ENCODE data around the gene S100A4. TPM values are rescaled to one million over a fixed set of nuclear protein-coding genes. Genes with fewer than 3 reads are reported as not detected.
A peak's percentile ranks its signal among the peaks of the same experiment; 100 is the strongest.

S100A4 gene
- total RNA-seq, 1 donor from 2014 or later = 2.8 TPM

DNA sequence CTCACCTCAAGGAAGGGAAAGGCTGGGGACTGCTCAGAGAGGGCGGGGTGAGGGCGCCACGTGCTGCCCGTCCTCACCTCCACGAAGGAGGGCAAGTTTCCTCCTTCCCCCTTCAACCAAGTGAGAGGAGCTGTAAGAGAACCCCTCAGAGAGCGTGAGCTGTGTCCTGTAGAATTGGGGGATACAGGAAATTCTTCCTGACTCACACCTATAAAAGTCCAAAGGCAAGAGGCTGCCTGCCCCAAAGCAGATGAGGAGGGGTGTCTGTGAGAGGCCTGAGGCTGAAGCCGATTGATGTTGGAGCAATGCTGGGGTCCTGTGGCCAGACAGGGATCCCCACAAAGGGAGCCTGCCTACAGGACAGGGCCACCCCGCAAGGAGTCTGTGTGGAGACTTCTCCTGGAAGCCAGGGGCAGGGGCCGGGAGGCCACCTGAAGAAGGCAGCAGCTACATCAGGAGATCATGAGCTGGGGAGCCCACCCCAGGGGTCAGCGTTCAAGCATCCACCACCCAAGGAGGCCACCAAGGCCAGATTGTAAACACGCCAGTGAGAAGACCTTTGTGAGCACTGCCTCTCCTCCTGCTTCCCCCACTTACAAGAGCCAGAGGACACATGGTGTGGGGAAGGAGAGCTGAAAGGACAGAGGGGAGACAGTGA lies 37.6 kb downstream of the S100A4 start:
- Mint-ChIP-seq H3K27me3 (ENCODE audit: unreplicated experiment) (peaks cover 14% of the 10 kb centered on the region), H3K4me1 (ENCODE audit: unreplicated experiment) (no peaks in the 10 kb centered on the region), H3K36me3 (ENCODE audit: low read depth, unreplicated experiment) (no peaks in the 10 kb centered on the region), H3K4me3 (ENCODE audit: unreplicated experiment) (no peak overlapping the region), H3K9me3 (ENCODE audit: unreplicated experiment) (no peaks in the 10 kb centered on the region), H3K27ac (ENCODE audit: unreplicated experiment) (peak overlapping the region; percentile 36)
- no peak for DNase-seq (ENCODE audit: low spot score)
- TF ChIP-seq CTCF (IDR thresholded peaks at IDR 0.05; ENCODE audit: unreplicated experiment) = no peak

- no peak for DNase-seq (ENCODE audit: low spot score)
- no peaks in the 10 kb centered on the region for H3K36me3 Mint-ChIP-seq (ENCODE audit: low read depth, unreplicated experiment)
- H3K9me3 Mint-ChIP-seq (ENCODE audit: unreplicated experiment) = no peaks in the 10 kb centered on the region
- no peaks in the 10 kb centered on the region for H3K4me1 Mint-ChIP-seq (ENCODE audit: unreplicated experiment)
- no peak overlapping the region for H3K27ac Mint-ChIP-seq (ENCODE audit: unreplicated experiment)
- peaks cover 14% of the 10 kb centered on the region for H3K27me3 Mint-ChIP-seq (ENCODE audit: unreplicated experiment)
- no peak for TF ChIP-seq CTCF (IDR thresholded peaks at IDR 0.05; ENCODE audit: unreplicated experiment)
- no peak overlapping the region for H3K4me3 Mint-ChIP-seq (ENCODE audit: unreplicated experiment)
Measured at GRCh38 chr1:153506831-153507413, 38.7 kb downstream of the S100A4 start.

GRCh38 chr1:153506386-153506785 lies 39.2 kb downstream of the S100A4 start:
- Mint-ChIP-seq H3K4me1 (ENCODE audit: unreplicated experiment) (no peaks in the 10 kb centered on the region), H3K9me3 (ENCODE audit: unreplicated experiment) (no peaks in the 10 kb centered on the region), H3K4me3 (ENCODE audit: unreplicated experiment) (no peak overlapping the region), H3K36me3 (ENCODE audit: low read depth, unreplicated experiment) (no peaks in the 10 kb centered on the region), H3K27ac (ENCODE audit: unreplicated experiment) (no peak overlapping the region), H3K27me3 (ENCODE audit: unreplicated experiment) (peaks cover 14% of the 10 kb centered on the region)
- no peak for TF ChIP-seq CTCF (IDR thresholded peaks at IDR 0.05; ENCODE audit: unreplicated experiment)
- no peak for DNase-seq (ENCODE audit: low spot score)

GRCh38 chr1:153505576-153505975 lies 40.0 kb downstream of the S100A4 start:
- Mint-ChIP-seq H3K36me3 (ENCODE audit: low read depth, unreplicated experiment) (no peaks in the 10 kb centered on the region), H3K27me3 (ENCODE audit: unreplicated experiment) (peaks cover 13% of the 10 kb centered on the region), H3K9me3 (ENCODE audit: unreplicated experiment) (no peaks in the 10 kb centered on the region), H3K4me1 (ENCODE audit: unreplicated experiment) (no peaks in the 10 kb centered on the region), H3K27ac (ENCODE audit: unreplicated experiment) (no peak overlapping the region), H3K4me3 (ENCODE audit: unreplicated experiment) (no peak overlapping the region)
- no peak for DNase-seq (ENCODE audit: low spot score)
- TF ChIP-seq CTCF (IDR thresholded peaks at IDR 0.05; ENCODE audit: unreplicated experiment) = no peak

DNA sequence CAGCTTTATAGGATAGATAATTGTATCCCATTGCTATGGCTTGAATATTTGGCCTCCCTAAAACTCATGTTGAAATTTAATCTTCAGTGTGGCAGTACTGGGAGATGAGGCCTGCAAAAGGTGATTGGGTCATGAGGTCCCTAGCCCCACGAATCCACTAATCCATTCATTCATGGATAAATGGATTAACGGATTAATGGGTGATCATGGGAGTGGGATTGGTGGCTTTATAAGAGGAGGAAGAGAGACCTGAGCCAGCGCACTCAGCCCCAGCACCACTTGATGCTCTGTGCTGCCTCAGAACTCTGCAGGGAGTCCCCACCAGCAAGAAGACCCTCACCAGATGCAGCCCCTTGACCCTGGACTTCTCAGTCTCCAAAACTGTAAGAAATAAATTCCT lies 41.8 kb downstream of the S100A4 start:
- Mint-ChIP-seq H3K27me3 (ENCODE audit: unreplicated experiment) (peaks cover 8% of the 10 kb centered on the region), H3K9me3 (ENCODE audit: unreplicated experiment) (no peaks in the 10 kb centered on the region), H3K4me1 (ENCODE audit: unreplicated experiment) (no peaks in the 10 kb centered on the region), H3K4me3 (ENCODE audit: unreplicated experiment) (no peak overlapping the region), H3K27ac (ENCODE audit: unreplicated experiment) (no peak overlapping the region), H3K36me3 (ENCODE audit: low read depth, unreplicated experiment) (no peaks in the 10 kb centered on the region)
- TF ChIP-seq CTCF (IDR thresholded peaks at IDR 0.05; ENCODE audit: unreplicated experiment) = no peak
- no peak for DNase-seq (ENCODE audit: low spot score)
